Gastrocnemius medialis (tissue), 4 donors: ENCODE data around the gene NUDT8. TPM values are rescaled to one million over a fixed set of nuclear protein-coding genes. Genes with fewer than 3 reads are reported as not detected.
"Not testable (repeated sequence)": the region's sequence is repeated elsewhere in the genome, so short reads cannot be mapped to it uniquely, and the experiment has no call there.

ENCODE experiments used
- ATAC-seq, 2 donors: fragments of 150-250 bp; one replicate each; pipeline ENCODE4 v1.9.1; 2016
- DNase-seq, 2 donors: peaks; one replicate each; pipeline ENCODE4 v3.0.0-alpha.2; 2019
- H3K27ac ChIP-seq, 4 donors: fragments of 200-600 bp; sonication (generic); 1 replicate in 1 of 4; 2 replicates in 3 of 4; pipeline ENCODE4 v1.5.1; 2016 to 2018; ENCODE audit warnings: mild to moderate bottlenecking in 2 of 4, moderate library complexity in 1 of 4
- H3K27me3 ChIP-seq, 3 donors: fragments of 200-600 bp; sonication (generic) in 2 of 3; 1 replicate in 1 of 3; 2 replicates in 2 of 3; pipeline versions ENCODE4 v1.5.1 to v1.6.0; 2016 to 2019; ENCODE audit warnings: mild to moderate bottlenecking in 1 of 3, moderate library complexity in 1 of 3
- H3K36me3 ChIP-seq, 2 donors: fragments of 200-600 bp; sonication (generic) in 1 of 2; one replicate each; pipeline ENCODE4 v1.5.1; 2017 to 2018
- H3K4me1 ChIP-seq, 2 donors: fragments of 200-600 bp; sonication (generic) in 1 of 2; one replicate each; pipeline ENCODE4 v1.5.1; 2016 to 2017; ENCODE audit warnings: mild to moderate bottlenecking in 2 of 2
- H3K4me3 ChIP-seq, 4 donors: fragments of 200-600 bp; sonication (generic) in 3 of 4; 1 replicate in 1 of 4; 2 replicates in 3 of 4; pipeline ENCODE4 v1.5.1; 2016 to 2019; ENCODE audit warnings: mild to moderate bottlenecking in 2 of 4
- H3K9me3 ChIP-seq, 3 donors: fragments of 200-600 bp; sonication (generic) in 2 of 3; 1 replicate in 1 of 3; 2 replicates in 2 of 3; pipeline ENCODE4 v1.5.1; 2016 to 2019
- CTCF ChIP-seq, 5 experiments: fragments of 450-650 bp in 3 of 5; fragments of 200-600 bp in 2 of 5; sonication (generic) in 2 of 5; IDR thresholded peaks in 4 of 5; conservative IDR thresholded peaks in 1 of 5; 1 replicate in 4 of 5; 2 replicates in 1 of 5; pipeline ENCODE4 v1.5.1; 2016 to 2019; ENCODE audit warnings: antibody characterized with exemption in 5 of 5, mild to moderate bottlenecking in 3 of 5, moderate library complexity in 3 of 5
- POLR2A ChIP-seq, 2 donors: fragments of 450-650 bp; IDR thresholded peaks; one replicate each; pipeline ENCODE4 v1.6.1; 2017; ENCODE audit warnings: antibody characterized with exemption in 2 of 2, mild to moderate bottlenecking in 2 of 2, moderate library complexity in 2 of 2
- in situ Hi-C, 4 donors: fragments of 200-750 bp; cut with MboI; loops; one replicate each; pipeline versions ENCODE4 v1.15.0 to v1.8.0; 2017; ENCODE audit warnings: low sequenced_read_pairs in 4 of 4
- intact Hi-C: fragments of 100-400 bp; cut with DNase I; formaldehyde crosslinking; loops from one replicate; pipeline ENCODE4 v1.15.1; 2023; ENCODE audit warnings: low total_unique reads
- total RNA-seq, 4 donors: library from RNA; depleted of rRNA; stranded (reverse); fragments of >200 nt; gene quantifications; one replicate each; pipeline versions ENCODE4 v1.1.0 to v1.2.3, GENCODE V29; 2016

Gene NUDT8
- total RNA-seq, 4 donors from 2014 or later: 23.3 to 42.4 (median 36.2) TPM

- H3K27me3 ChIP-seq: no peaks in the 10 kb centered on the region
- ATAC-seq: no peak
- no peaks in the 10 kb centered on the region for H3K36me3 ChIP-seq
- in situ Hi-C loops (loop anchor here in 1 of 4 donors (5.0 kb wide), 1 partner anchor 95 kb away; no protein-coding TSS in a partner anchor), intact Hi-C loops (no loop called here)
- no peak for TF ChIP-seq POLR2A (IDR thresholded peaks at IDR 0.05)
- no peak for TF ChIP-seq CTCF (IDR thresholded peaks at IDR 0.05 in 4 of 5, conservative IDR thresholded peaks at IDR 0.05 in 1 of 5)
- no peak overlapping the region for H3K4me3 ChIP-seq
- no peaks in the 10 kb centered on the region for H3K4me1 ChIP-seq
- no peak for DNase-seq
- no peaks in the 10 kb centered on the region for H3K9me3 ChIP-seq
- no peak overlapping the region for H3K27ac ChIP-seq
Observed at GRCh38 chr11:67662142-67662834, 32.6 kb upstream of the NUDT8 start.

GRCh38 chr11:67660752-67661151, 31.0 kb upstream of the NUDT8 start:
- ATAC-seq, H3K27ac ChIP-seq, intact Hi-C loops, H3K36me3 ChIP-seq, H3K9me3 ChIP-seq, DNase-seq, H3K27me3 ChIP-seq, H3K4me1 ChIP-seq, H3K4me3 ChIP-seq: not testable (repeated sequence)
- in situ Hi-C loops: loop anchor here in 1 of 4 donors (5.0 kb wide), 1 partner anchor 93 kb away; no protein-coding TSS in a partner anchor

- intact Hi-C loops: loop anchor here (1.0 to 2.0 kb wide), 3 partner anchors 29 to 87 kb away; no protein-coding TSS in a partner anchor
- in situ Hi-C loops: loop anchor here in 1 of 4 donors (5.0 kb wide), 1 partner anchor 92 kb away; no protein-coding TSS in a partner anchor
- not testable (repeated sequence) for H3K27ac ChIP-seq, H3K4me1 ChIP-seq, H3K9me3 ChIP-seq, H3K4me3 ChIP-seq, H3K36me3 ChIP-seq, DNase-seq, H3K27me3 ChIP-seq, ATAC-seq
- TF ChIP-seq CTCF (IDR thresholded peaks at IDR 0.05 in 4 of 5, conservative IDR thresholded peaks at IDR 0.05 in 1 of 5): peak in 1 of 5 experiments; percentile 24
Observed at GRCh38 chr11:67659651-67660165, 30.0 kb upstream of the NUDT8 start.

- no peaks in the 10 kb centered on the region for H3K27me3 ChIP-seq
- in situ Hi-C loops: no loop called here
- no peak overlapping the region for H3K4me3 ChIP-seq
- H3K4me1 ChIP-seq: no peaks in the 10 kb centered on the region
- no peaks in the 10 kb centered on the region for H3K36me3 ChIP-seq
- intact Hi-C loops: no loop called here
- no peak for ATAC-seq
- no peak for DNase-seq
- TF ChIP-seq CTCF (IDR thresholded peaks at IDR 0.05 in 4 of 5, conservative IDR thresholded peaks at IDR 0.05 in 1 of 5) (no peak), POLR2A (IDR thresholded peaks at IDR 0.05) (no peak)
- no peaks in the 10 kb centered on the region for H3K9me3 ChIP-seq
- no peak overlapping the region for H3K27ac ChIP-seq
Observed at GRCh38 chr11:67657300-67657699, 27.6 kb upstream of the NUDT8 start.

GRCh38 chr11:67656278-67656922, 26.7 kb upstream of the NUDT8 start:
- H3K27me3 ChIP-seq: peaks cover 0 to 3% (median 0%) of the 10 kb centered on the region in 3 donors
- H3K27ac ChIP-seq: no peak overlapping the region
- H3K4me3 ChIP-seq: no peak overlapping the region
- in situ Hi-C loops: no loop called here
- ATAC-seq (no peak), DNase-seq (no peak)
- intact Hi-C loops: no loop called here
- H3K4me1 ChIP-seq: no peaks in the 10 kb centered on the region
- no peaks in the 10 kb centered on the region for H3K9me3 ChIP-seq
- no peak for TF ChIP-seq CTCF (IDR thresholded peaks at IDR 0.05 in 4 of 5, conservative IDR thresholded peaks at IDR 0.05 in 1 of 5)
- TF ChIP-seq POLR2A (IDR thresholded peaks at IDR 0.05): no peak
- H3K36me3 ChIP-seq: no peaks in the 10 kb centered on the region
